Measurements from ENCODE around the gene CTBP2. TPM values are rescaled to one million over a fixed set of nuclear protein-coding genes. Genes with fewer than 3 reads are reported as not detected.
"Not testable (repeated sequence)": the region's sequence is repeated elsewhere in the genome, so short reads cannot be mapped to it uniquely, and the experiment has no call there.

Gene CTBP2
- total RNA-seq, 2 donors from 2014 or later, result 26.0 to 36.0 TPM

DNA sequence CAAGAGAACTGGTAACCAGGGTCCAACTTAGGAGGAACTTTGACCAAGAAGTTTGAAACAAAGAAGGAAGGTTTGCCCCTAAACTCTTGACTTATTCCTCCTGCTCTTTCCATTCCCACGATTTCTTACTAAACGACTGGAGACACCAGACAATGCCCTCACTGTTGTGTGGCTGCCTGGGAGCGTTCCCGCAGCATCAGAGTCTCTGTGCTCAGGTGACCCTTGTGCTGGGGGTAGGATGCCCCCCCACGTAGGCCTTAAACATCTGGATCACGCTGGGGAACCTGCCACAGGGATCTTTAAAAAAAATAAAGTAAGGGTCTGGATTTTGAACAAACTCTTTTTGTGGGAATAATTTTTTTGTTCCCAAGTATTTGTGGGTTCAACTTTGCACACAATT lies 30.1 kb upstream of the CTBP2 start:
- no peak for DNase-seq (ENCODE audit: low spot score)
- H3K4me3 ChIP-seq, result no peak overlapping the region
- H3K36me3 ChIP-seq, result no peaks in the 10 kb centered on the region
- no peak overlapping the region for H3K27ac ChIP-seq
- no peaks in the 10 kb centered on the region for H3K9me3 ChIP-seq
- H3K4me1 ChIP-seq, result no peaks in the 10 kb centered on the region
- TF ChIP-seq, protein P1, sequence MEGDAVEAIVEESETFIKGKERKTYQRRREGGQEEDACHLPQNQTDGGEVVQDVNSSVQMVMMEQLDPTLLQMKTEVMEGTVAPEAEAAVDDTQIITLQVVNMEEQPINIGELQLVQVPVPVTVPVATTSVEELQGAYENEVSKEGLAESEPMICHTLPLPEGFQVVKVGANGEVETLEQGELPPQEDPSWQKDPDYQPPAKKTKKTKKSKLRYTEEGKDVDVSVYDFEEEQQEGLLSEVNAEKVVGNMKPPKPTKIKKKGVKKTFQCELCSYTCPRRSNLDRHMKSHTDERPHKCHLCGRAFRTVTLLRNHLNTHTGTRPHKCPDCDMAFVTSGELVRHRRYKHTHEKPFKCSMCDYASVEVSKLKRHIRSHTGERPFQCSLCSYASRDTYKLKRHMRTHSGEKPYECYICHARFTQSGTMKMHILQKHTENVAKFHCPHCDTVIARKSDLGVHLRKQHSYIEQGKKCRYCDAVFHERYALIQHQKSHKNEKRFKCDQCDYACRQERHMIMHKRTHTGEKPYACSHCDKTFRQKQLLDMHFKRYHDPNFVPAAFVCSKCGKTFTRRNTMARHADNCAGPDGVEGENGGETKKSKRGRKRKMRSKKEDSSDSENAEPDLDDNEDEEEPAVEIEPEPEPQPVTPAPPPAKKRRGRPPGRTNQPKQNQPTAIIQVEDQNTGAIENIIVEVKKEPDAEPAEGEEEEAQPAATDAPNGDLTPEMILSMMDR (IDR thresholded peaks at IDR 0.05), result no peak
- no peaks in the 10 kb centered on the region for H3K27me3 ChIP-seq

DNA sequence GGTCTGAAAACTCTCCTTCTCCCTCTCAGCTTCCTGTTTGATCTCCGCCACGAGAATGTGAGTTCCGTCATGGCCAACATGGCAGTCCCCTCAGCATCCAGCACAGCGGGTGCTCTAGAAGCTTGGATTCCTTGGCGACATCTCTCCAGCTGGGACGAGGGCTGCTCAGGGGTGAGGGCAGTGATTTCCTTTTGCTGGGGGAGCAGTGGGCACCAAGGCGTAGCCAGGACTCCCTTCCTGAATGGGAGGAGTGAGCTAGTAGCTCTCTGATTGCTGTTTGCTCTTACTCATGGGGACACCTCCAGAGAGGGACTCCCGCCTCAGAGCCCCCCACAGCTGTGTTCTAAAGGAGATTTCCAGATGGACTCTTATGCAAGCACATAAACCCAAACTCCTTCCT lies 28.8 kb upstream of the CTBP2 start:
- TF ChIP-seq, protein P1 (IDR thresholded peaks at IDR 0.05), result no peak
- H3K4me1 ChIP-seq, result no peaks in the 10 kb centered on the region
- no peak for DNase-seq (ENCODE audit: low spot score)
- H3K9me3 ChIP-seq, result no peaks in the 10 kb centered on the region
- no peak overlapping the region for H3K4me3 ChIP-seq
- H3K27me3 ChIP-seq, result no peaks in the 10 kb centered on the region
- no peak overlapping the region for H3K27ac ChIP-seq
- H3K36me3 ChIP-seq, result no peaks in the 10 kb centered on the region

GRCh38 chr10:125187238-125188194 lies 27.2 kb upstream of the CTBP2 start:
- TF ChIP-seq, protein P1 (IDR thresholded peaks at IDR 0.05), result no peak
- Histone ChIP-seq H3K4me3 (no peak overlapping the region), H3K4me1 (no peaks in the 10 kb centered on the region), H3K27me3 (no peaks in the 10 kb centered on the region), H3K9me3 (no peaks in the 10 kb centered on the region), H3K36me3 (no peaks in the 10 kb centered on the region), H3K27ac (no peak overlapping the region)
- DNase-seq (ENCODE audit: low spot score), result no peak

DNA sequence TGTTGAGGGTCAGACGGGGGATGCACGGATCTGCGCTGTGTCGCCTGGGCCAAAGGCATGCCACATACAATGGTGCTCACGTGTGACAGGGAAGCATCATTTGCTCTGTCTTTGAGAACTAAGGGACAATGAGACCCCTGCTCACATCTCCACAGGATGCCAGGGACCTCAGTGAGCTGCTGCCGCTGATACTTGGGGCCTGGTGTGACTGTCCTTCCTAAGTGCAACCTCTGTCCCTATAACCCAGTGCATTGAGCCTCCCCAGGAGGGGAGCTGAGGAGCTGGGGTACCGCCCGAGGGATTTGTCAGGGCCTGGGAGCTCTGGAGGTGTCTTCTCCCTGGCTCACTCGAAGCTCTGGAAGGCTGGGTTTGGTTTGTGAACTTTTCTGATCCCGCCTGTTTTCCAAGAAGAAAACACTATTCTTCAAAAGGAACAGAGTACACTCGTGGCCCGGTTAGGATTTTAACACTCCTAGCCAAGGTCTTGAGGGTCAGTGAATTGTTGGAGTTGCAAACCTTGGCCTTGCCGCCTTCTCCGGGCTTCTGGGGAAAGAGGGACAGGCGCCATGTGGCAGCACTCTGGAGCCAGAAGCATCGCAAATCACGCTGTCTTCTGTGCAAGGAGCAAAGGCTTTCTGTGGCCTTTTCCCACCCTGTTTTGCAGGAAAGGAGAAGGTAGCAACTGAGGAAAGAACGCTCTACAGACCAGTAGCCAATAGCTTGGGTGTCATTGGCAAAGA lies 26.2 kb upstream of the CTBP2 start:
- H3K4me1 ChIP-seq, result no peaks in the 10 kb centered on the region
- TF ChIP-seq, protein P1 (IDR thresholded peaks at IDR 0.05), result no peak
- H3K9me3 ChIP-seq, result no peaks in the 10 kb centered on the region
- no peak overlapping the region for H3K4me3 ChIP-seq
- no peaks in the 10 kb centered on the region for H3K27me3 ChIP-seq
- no peaks in the 10 kb centered on the region for H3K36me3 ChIP-seq
- no peak overlapping the region for H3K27ac ChIP-seq
- DNase-seq (ENCODE audit: low spot score), result no peak

DNA sequence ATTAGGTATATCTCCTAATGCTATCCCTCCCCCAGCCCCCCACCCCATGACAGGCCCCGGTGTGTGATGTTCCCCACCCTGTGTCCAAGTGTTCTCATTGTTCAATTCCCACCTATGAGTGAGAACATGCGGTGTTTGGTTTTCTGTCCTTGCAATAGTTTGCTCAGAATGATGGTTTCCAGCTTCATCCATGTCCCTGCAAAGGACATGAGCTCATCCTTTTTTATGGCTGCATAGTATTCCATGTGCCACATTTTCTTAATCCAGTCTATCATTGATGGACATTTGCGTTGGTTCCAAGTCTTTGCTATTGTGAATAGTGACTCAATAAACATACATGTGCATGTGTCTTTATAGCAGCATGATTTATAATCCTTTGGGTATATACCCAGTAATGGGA lies 18.7 kb upstream of the CTBP2 start:
- not testable (repeated sequence) for H3K4me1 ChIP-seq; DNase-seq (ENCODE audit: low spot score); H3K27me3 ChIP-seq; H3K9me3 ChIP-seq; H3K27ac ChIP-seq; H3K36me3 ChIP-seq; H3K4me3 ChIP-seq
